ENCODE measurements around the gene TNIP3.

DNA sequence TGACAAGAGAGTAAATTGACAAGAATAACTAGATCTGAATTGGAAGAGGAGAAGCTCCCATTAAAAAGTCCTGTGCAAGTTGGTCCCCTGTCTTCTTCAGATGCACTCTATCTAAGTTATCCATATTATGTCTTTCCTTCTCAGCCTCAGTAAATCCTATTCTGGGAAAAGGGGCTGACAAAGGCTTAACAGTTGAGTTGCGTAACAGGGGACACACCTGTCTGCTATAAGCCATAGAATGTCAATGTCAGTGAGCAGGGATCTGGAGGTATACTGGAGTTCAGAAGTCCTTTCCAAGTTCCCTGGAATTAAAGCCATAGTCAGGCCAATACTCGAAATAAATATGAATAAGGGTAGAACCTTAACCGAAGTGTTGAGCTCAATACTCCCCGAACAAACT lies 26.3 kb upstream of the TNIP3 start:
- TF ChIP-seq, protein P1, sequence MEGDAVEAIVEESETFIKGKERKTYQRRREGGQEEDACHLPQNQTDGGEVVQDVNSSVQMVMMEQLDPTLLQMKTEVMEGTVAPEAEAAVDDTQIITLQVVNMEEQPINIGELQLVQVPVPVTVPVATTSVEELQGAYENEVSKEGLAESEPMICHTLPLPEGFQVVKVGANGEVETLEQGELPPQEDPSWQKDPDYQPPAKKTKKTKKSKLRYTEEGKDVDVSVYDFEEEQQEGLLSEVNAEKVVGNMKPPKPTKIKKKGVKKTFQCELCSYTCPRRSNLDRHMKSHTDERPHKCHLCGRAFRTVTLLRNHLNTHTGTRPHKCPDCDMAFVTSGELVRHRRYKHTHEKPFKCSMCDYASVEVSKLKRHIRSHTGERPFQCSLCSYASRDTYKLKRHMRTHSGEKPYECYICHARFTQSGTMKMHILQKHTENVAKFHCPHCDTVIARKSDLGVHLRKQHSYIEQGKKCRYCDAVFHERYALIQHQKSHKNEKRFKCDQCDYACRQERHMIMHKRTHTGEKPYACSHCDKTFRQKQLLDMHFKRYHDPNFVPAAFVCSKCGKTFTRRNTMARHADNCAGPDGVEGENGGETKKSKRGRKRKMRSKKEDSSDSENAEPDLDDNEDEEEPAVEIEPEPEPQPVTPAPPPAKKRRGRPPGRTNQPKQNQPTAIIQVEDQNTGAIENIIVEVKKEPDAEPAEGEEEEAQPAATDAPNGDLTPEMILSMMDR (IDR thresholded peaks at IDR 0.05) = no peak
- no peak for TF ChIP-seq POLR2AphosphoS5 (IDR thresholded peaks at IDR 0.05; ENCODE audit: low read depth, low read length)
- TF ChIP-seq, protein P2, sequence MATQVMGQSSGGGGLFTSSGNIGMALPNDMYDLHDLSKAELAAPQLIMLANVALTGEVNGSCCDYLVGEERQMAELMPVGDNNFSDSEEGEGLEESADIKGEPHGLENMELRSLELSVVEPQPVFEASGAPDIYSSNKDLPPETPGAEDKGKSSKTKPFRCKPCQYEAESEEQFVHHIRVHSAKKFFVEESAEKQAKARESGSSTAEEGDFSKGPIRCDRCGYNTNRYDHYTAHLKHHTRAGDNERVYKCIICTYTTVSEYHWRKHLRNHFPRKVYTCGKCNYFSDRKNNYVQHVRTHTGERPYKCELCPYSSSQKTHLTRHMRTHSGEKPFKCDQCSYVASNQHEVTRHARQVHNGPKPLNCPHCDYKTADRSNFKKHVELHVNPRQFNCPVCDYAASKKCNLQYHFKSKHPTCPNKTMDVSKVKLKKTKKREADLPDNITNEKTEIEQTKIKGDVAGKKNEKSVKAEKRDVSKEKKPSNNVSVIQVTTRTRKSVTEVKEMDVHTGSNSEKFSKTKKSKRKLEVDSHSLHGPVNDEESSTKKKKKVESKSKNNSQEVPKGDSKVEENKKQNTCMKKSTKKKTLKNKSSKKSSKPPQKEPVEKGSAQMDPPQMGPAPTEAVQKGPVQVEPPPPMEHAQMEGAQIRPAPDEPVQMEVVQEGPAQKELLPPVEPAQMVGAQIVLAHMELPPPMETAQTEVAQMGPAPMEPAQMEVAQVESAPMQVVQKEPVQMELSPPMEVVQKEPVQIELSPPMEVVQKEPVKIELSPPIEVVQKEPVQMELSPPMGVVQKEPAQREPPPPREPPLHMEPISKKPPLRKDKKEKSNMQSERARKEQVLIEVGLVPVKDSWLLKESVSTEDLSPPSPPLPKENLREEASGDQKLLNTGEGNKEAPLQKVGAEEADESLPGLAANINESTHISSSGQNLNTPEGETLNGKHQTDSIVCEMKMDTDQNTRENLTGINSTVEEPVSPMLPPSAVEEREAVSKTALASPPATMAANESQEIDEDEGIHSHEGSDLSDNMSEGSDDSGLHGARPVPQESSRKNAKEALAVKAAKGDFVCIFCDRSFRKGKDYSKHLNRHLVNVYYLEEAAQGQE (IDR thresholded peaks at IDR 0.05; ENCODE audit: insufficient read depth in 1 of 2, low read depth in 2 of 2, low read length in 1 of 2) = no peak
